Retina (tissue), 1 donor: ENCODE data around the gene CHST7.

Experiments used
- DNase-seq: peaks from one replicate; pipeline ENCODE4 v3.0.0-alpha.2; 2016

The CHST7 gene

GRCh38 chrX:46573892-46574773 is 568 bp downstream of the CHST7 start:
- DNase-seq, result peak; percentile 70

GRCh38 chrX:46574774-46575381 is 1.3 kb downstream of the CHST7 start:
- DNase-seq, result peak; percentile 67

GRCh38 chrX:46575586-46575985 is 2.0 kb downstream of the CHST7 start:
- DNase-seq, result peak; percentile 13

- peak; percentile 9 for DNase-seq
These were observed 2.4 kb downstream of the CHST7 start for GRCh38 chrX:46575991-46576392.

- DNase-seq, result no peak
These were observed 2.9 kb downstream of the CHST7 start for GRCh38 chrX:46576458-46576857.

GRCh38 chrX:46577221-46578005 is 3.8 kb downstream of the CHST7 start:
- no peak for DNase-seq

GRCh38 chrX:46579250-46579649 is 5.7 kb downstream of the CHST7 start:
- DNase-seq, result no peak

- no peak for DNase-seq
These were observed 7.0 kb downstream of the CHST7 start for GRCh38 chrX:46580613-46581012.

- DNase-seq, result no peak
These were observed 8.8 kb downstream of the CHST7 start for GRCh38 chrX:46582325-46582724.

- peak; percentile 37 for DNase-seq
These were observed 9.4 kb downstream of the CHST7 start for GRCh38 chrX:46582966-46583365.

GRCh38 chrX:46584736-46585135 is 11.2 kb downstream of the CHST7 start:
- DNase-seq, result no peak

- DNase-seq, result no peak
These were observed 13.6 kb downstream of the CHST7 start for GRCh38 chrX:46587158-46587557.

GRCh38 chrX:46587753-46588171 is 14.2 kb downstream of the CHST7 start:
- DNase-seq, result no peak

- no peak for DNase-seq
These were observed 14.7 kb downstream of the CHST7 start for GRCh38 chrX:46588263-46588662.

- no peak for DNase-seq
These were observed 16.6 kb downstream of the CHST7 start for GRCh38 chrX:46589977-46590723.

- DNase-seq, result no peak
These were observed 21.5 kb downstream of the CHST7 start for GRCh38 chrX:46595084-46595483.

- DNase-seq, result no peak
These were observed 23.6 kb downstream of the CHST7 start for GRCh38 chrX:46597208-46597607.

GRCh38 chrX:46597771-46598170 is 24.2 kb downstream of the CHST7 start:
- no peak for DNase-seq

GRCh38 chrX:46599051-46599560 is 25.5 kb downstream of the CHST7 start:
- no peak for DNase-seq

GRCh38 chrX:46601283-46601682 is 27.7 kb downstream of the CHST7 start:
- DNase-seq, result no peak

- DNase-seq, result no peak
These were observed 29.0 kb downstream of the CHST7 start for GRCh38 chrX:46602468-46603102.

GRCh38 chrX:46607916-46608315 is 34.4 kb downstream of the CHST7 start:
- no peak for DNase-seq
